C4-2B (cell line): ENCODE results near the gene IRF2BP1.

Experiments
- H3K27ac ChIP-seq: fragments of 450-650 bp; 2 replicates; pipeline ENCODE4 v1.5.1; 2017
- CTCF ChIP-seq: fragments of 450-650 bp; conservative IDR thresholded peaks from 2 replicates; pipeline ENCODE4 v1.5.1; 2017; ENCODE audit warnings: mild to moderate bottlenecking
- ZFX ChIP-seq: fragments of 450-650 bp; IDR thresholded peaks from 2 replicates; pipeline ENCODE4 v1.6.1; 2017

IRF2BP1 gene, protein sequence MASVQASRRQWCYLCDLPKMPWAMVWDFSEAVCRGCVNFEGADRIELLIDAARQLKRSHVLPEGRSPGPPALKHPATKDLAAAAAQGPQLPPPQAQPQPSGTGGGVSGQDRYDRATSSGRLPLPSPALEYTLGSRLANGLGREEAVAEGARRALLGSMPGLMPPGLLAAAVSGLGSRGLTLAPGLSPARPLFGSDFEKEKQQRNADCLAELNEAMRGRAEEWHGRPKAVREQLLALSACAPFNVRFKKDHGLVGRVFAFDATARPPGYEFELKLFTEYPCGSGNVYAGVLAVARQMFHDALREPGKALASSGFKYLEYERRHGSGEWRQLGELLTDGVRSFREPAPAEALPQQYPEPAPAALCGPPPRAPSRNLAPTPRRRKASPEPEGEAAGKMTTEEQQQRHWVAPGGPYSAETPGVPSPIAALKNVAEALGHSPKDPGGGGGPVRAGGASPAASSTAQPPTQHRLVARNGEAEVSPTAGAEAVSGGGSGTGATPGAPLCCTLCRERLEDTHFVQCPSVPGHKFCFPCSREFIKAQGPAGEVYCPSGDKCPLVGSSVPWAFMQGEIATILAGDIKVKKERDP

GRCh38 chr19:45885556-45886426 is at the start of gene IRF2BP1:
IRF2BP1 (minus strand) TSS chr19:45886141; CDS start chr19:45885774, 367 bp downstream.
- peak within 1 kb of the TSS; percentile 93 for H3K27ac ChIP-seq
- TF ChIP-seq CTCF (no peak), ZFX (peak; percentile 78)

- TF ChIP-seq ZFX (no peak), CTCF (no peak)
- no peak overlapping the region for H3K27ac ChIP-seq
These were observed 49.3 kb upstream of the IRF2BP1 start for GRCh38 chr19:45935267-45935666.

DNA sequence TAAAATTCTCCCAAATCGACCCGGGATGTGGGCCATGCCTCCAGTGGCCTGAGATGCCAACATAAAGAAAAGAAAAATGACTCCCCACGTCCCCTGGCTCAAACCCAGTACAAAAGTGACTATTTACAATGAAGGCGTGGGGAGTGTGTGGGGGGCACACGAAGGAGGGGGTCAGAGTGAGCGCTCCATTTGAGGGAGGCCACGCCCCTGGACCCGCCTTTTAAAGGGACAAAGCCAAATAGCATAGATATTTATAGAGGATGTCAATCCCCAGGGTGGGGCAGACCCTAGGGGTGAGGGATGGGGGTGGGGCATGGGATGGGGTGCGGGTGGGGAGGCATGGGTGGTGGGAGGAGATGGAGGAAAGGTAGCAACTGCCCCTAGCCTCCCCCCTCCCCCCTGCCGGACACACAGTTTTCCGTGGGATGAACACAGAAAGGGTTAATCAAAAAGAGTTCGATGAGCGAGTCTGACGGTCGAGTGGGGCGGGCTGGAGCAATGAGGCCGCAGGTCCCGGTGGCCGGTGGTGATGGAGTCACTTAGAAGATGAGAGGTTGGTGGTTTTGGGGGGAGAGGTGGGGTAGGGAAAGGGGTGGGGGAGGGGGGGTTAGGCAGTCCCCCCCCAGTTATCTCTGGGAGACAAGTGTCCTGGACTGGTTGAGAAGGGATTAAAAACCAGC is 48.8 kb upstream of the IRF2BP1 start:
- H3K27ac ChIP-seq, result no peak overlapping the region
- TF ChIP-seq CTCF, result no peak
- TF ChIP-seq ZFX, result no peak

DNA sequence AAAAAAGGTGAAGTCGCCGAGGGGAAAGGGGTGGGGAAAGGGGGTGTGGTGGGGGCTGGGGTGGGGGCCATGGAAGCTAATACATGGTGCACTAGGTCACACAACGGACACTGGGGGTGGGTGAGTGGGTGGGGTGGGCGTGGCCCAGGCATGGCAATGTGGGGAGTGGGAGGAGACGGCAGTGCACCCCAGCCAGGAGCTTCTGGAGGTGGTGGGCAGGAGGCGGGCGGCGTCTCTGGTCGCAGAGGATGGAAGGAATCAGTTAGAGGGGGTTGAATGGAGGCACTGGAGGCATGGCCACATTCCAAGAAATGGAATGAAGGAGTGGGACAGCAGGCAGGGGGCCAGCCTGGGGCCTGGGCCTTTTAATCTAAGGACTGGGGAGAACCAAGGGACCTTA is 47.8 kb upstream of the IRF2BP1 start:
- TF ChIP-seq CTCF (no peak), ZFX (no peak)
- H3K27ac ChIP-seq, result no peak overlapping the region

- no peak overlapping the region for H3K27ac ChIP-seq
- TF ChIP-seq CTCF, result no peak
These were observed 45.1 kb upstream of the IRF2BP1 start for GRCh38 chr19:45931055-45931454.

DNA sequence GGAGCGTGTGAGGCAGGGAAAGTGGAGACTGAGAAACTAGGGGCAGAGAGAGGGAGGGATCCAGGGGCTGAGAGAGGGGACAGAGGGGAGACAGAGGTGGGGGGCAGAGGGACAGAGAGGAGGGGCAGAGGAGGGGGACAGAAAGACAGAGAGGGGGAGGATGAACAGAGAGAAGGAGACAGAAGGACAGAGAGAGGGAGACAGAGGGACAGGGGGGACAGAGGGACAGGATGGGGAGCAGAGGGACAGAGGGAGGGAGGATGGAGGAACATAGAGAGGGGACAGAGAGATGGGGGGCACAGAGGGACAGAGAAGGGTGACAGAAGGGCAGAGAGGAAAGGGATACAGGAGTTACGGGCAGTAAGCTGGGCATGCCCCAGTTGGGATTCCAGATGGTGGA is 43.3 kb upstream of the IRF2BP1 start:
- TF ChIP-seq ZFX (no peak), CTCF (no peak)
- no peak overlapping the region for H3K27ac ChIP-seq
